Measurements from ENCODE around the gene NUDT14.

NUDT14 gene

GRCh38 chr14:105200074-105200473, 19.0 kb upstream of the NUDT14 start:
- peaks cover 17% of the 10 kb centered on the region for H3K27me3 ChIP-seq (ENCODE audit: insufficient read depth, low read length)
- no peak overlapping the region for H3K9ac ChIP-seq (ENCODE audit: low read length)
- WGBS (ENCODE audit: extremely low coverage, insufficient coverage, insufficient read length), result no CpG with 5 or more reads among the region's 10 CpGs

GRCh38 chr14:105199093-105199492, 18.0 kb upstream of the NUDT14 start:
- Histone ChIP-seq H3K18ac (ENCODE audit: low read length) (no peak overlapping the region), H3K79me1 (ENCODE audit: low read length) (no peaks in the 10 kb centered on the region), H3K79me2 (ENCODE audit: control insufficient read depth, insufficient read depth, low read length, poor library complexity) (no peaks in the 10 kb centered on the region), H4K8ac (ENCODE audit: low read depth, low read length) (no peak overlapping the region), H3K27ac (ENCODE audit: low read depth, low read length) (no peak overlapping the region), H4K12ac (ENCODE audit: low read depth, low read length) (peak overlapping the region; percentile 27), H2AK5ac (ENCODE audit: low read length) (no peak overlapping the region), H3K4me1 (ENCODE audit: control insufficient read depth in 1 of 2, insufficient read depth in 2 of 2, low read length in 2 of 2) (peaks cover 2 to 12% of the 10 kb centered on the region in 2 experiments), H3K4ac (ENCODE audit: low read depth, low read length) (no peak overlapping the region), H3K23ac (ENCODE audit: low read length) (no peak overlapping the region), H2BK120ac (ENCODE audit: insufficient read depth, low read length, poor library complexity) (no peak overlapping the region), H3K4me3 (ENCODE audit: low read depth, low read length) (no peak overlapping the region), H3K9me3 (ENCODE audit: insufficient read depth, low read depth, low read length) (peaks cover 4% of the 10 kb centered on the region), H3K36me3 (ENCODE audit: control insufficient read depth in 1 of 2, insufficient read depth in 2 of 2, low read length in 2 of 2) (no peaks in the 10 kb centered on the region), H2BK5ac (ENCODE audit: low read depth, low read length, poor library complexity) (no peak overlapping the region), H3K14ac (ENCODE audit: low read length) (no peak overlapping the region), H3K9ac (ENCODE audit: low read length) (no peak overlapping the region), H3K4me2 (ENCODE audit: low read length) (no peak overlapping the region), H2AFZ (ENCODE audit: insufficient read depth, low read length, poor library complexity) (no peak overlapping the region), H4K91ac (ENCODE audit: low read depth, low read length) (no peak overlapping the region), H3K27me3 (ENCODE audit: insufficient read depth, low read length) (peaks cover 17% of the 10 kb centered on the region), H2BK12ac (ENCODE audit: low read length) (no peak overlapping the region)
- WGBS (ENCODE audit: extremely low coverage, insufficient coverage, insufficient read length), result no CpG with 5 or more reads among the region's 18 CpGs
- no peak for DNase-seq

More at GRCh38 chr14:105200074-105200473, 19.0 kb upstream of the NUDT14 start:
- Histone ChIP-seq H2AFZ (ENCODE audit: insufficient read depth, low read length, poor library complexity) (no peak overlapping the region), H3K14ac (ENCODE audit: low read length) (no peak overlapping the region), H3K18ac (ENCODE audit: low read length) (no peak overlapping the region), H4K8ac (ENCODE audit: low read depth, low read length) (no peak overlapping the region), H4K12ac (ENCODE audit: low read depth, low read length) (no peak overlapping the region), H2BK5ac (ENCODE audit: low read depth, low read length, poor library complexity) (no peak overlapping the region), H2BK120ac (ENCODE audit: insufficient read depth, low read length, poor library complexity) (no peak overlapping the region), H3K36me3 (ENCODE audit: control insufficient read depth in 1 of 2, insufficient read depth in 2 of 2, low read length in 2 of 2) (no peaks in the 10 kb centered on the region), H3K9me3 (ENCODE audit: insufficient read depth, low read depth, low read length) (peaks cover 4% of the 10 kb centered on the region), H3K4me1 (ENCODE audit: control insufficient read depth in 1 of 2, insufficient read depth in 2 of 2, low read length in 2 of 2) (peaks cover 2 to 12% of the 10 kb centered on the region in 2 experiments), H3K4me2 (ENCODE audit: low read length) (no peak overlapping the region), H4K91ac (ENCODE audit: low read depth, low read length) (no peak overlapping the region), H2AK5ac (ENCODE audit: low read length) (no peak overlapping the region), H3K23ac (ENCODE audit: low read length) (no peak overlapping the region), H3K79me1 (ENCODE audit: low read length) (no peaks in the 10 kb centered on the region), H3K4me3 (ENCODE audit: low read depth, low read length) (no peak overlapping the region), H3K79me2 (ENCODE audit: control insufficient read depth, insufficient read depth, low read length, poor library complexity) (no peaks in the 10 kb centered on the region), H3K27ac (ENCODE audit: low read depth, low read length) (no peak overlapping the region), H3K4ac (ENCODE audit: low read depth, low read length) (no peak overlapping the region), H2BK12ac (ENCODE audit: low read length) (no peak overlapping the region)
- no peak for DNase-seq

GRCh38 chr14:105198588-105198987, 17.5 kb upstream of the NUDT14 start:
- DNase-seq, result no peak
- peaks cover 17% of the 10 kb centered on the region for H3K27me3 ChIP-seq (ENCODE audit: insufficient read depth, low read length)
- peaks cover 2 to 12% of the 10 kb centered on the region in 2 experiments for H3K4me1 ChIP-seq (ENCODE audit: control insufficient read depth in 1 of 2, insufficient read depth in 2 of 2, low read length in 2 of 2)
- H3K4ac ChIP-seq (ENCODE audit: low read depth, low read length), result no peak overlapping the region
- H2BK120ac ChIP-seq (ENCODE audit: insufficient read depth, low read length, poor library complexity), result no peak overlapping the region
- H3K36me3 ChIP-seq (ENCODE audit: control insufficient read depth in 1 of 2, insufficient read depth in 2 of 2, low read length in 2 of 2), result no peaks in the 10 kb centered on the region
- H3K9me3 ChIP-seq (ENCODE audit: insufficient read depth, low read depth, low read length), result peaks cover 4% of the 10 kb centered on the region
- no peak overlapping the region for H3K4me2 ChIP-seq (ENCODE audit: low read length)
- peak overlapping the region; percentile 27 for H4K12ac ChIP-seq (ENCODE audit: low read depth, low read length)
- H3K9ac ChIP-seq (ENCODE audit: low read length), result no peak overlapping the region
- WGBS (ENCODE audit: extremely low coverage, insufficient coverage, insufficient read length), result no CpG with 5 or more reads among the region's 4 CpGs
- H2BK12ac ChIP-seq (ENCODE audit: low read length), result no peak overlapping the region
- H2BK5ac ChIP-seq (ENCODE audit: low read depth, low read length, poor library complexity), result no peak overlapping the region
- no peak overlapping the region for H4K8ac ChIP-seq (ENCODE audit: low read depth, low read length)
- no peak overlapping the region for H2AFZ ChIP-seq (ENCODE audit: insufficient read depth, low read length, poor library complexity)
- no peak overlapping the region for H3K18ac ChIP-seq (ENCODE audit: low read length)
- H3K14ac ChIP-seq (ENCODE audit: low read length), result no peak overlapping the region
- no peak overlapping the region for H3K27ac ChIP-seq (ENCODE audit: low read depth, low read length)
- no peak overlapping the region for H4K91ac ChIP-seq (ENCODE audit: low read depth, low read length)
- H3K79me1 ChIP-seq (ENCODE audit: low read length), result no peaks in the 10 kb centered on the region
- H3K4me3 ChIP-seq (ENCODE audit: low read depth, low read length), result no peak overlapping the region
- no peaks in the 10 kb centered on the region for H3K79me2 ChIP-seq (ENCODE audit: control insufficient read depth, insufficient read depth, low read length, poor library complexity)
- no peak overlapping the region for H2AK5ac ChIP-seq (ENCODE audit: low read length)
- no peak overlapping the region for H3K23ac ChIP-seq (ENCODE audit: low read length)

- H3K4me1 ChIP-seq (ENCODE audit: control insufficient read depth in 1 of 2, insufficient read depth in 2 of 2, low read length in 2 of 2), result peaks cover 0 to 10% of the 10 kb centered on the region in 2 experiments
- H3K27me3 ChIP-seq (ENCODE audit: insufficient read depth, low read length), result peaks cover 17% of the 10 kb centered on the region
- no peak overlapping the region for H3K4me3 ChIP-seq (ENCODE audit: low read depth, low read length)
- peak; percentile 23 to 56 for DNase-seq
- no peak overlapping the region for H2AK5ac ChIP-seq (ENCODE audit: low read length)
- H4K91ac ChIP-seq (ENCODE audit: low read depth, low read length), result no peak overlapping the region
- H3K79me1 ChIP-seq (ENCODE audit: low read length), result no peaks in the 10 kb centered on the region
- no peak overlapping the region for H3K9ac ChIP-seq (ENCODE audit: low read length)
- H2BK12ac ChIP-seq (ENCODE audit: low read length), result no peak overlapping the region
- no peak overlapping the region for H3K23ac ChIP-seq (ENCODE audit: low read length)
- H2AFZ ChIP-seq (ENCODE audit: insufficient read depth, low read length, poor library complexity), result no peak overlapping the region
- H4K8ac ChIP-seq (ENCODE audit: low read depth, low read length), result no peak overlapping the region
- H3K4me2 ChIP-seq (ENCODE audit: low read length), result no peak overlapping the region
- H3K14ac ChIP-seq (ENCODE audit: low read length), result no peak overlapping the region
- H2BK5ac ChIP-seq (ENCODE audit: low read depth, low read length, poor library complexity), result no peak overlapping the region
- H2BK120ac ChIP-seq (ENCODE audit: insufficient read depth, low read length, poor library complexity), result no peak overlapping the region
- H4K12ac ChIP-seq (ENCODE audit: low read depth, low read length), result no peak overlapping the region
- no peak overlapping the region for H3K18ac ChIP-seq (ENCODE audit: low read length)
- H3K9me3 ChIP-seq (ENCODE audit: insufficient read depth, low read depth, low read length), result peaks cover 4% of the 10 kb centered on the region
- no peaks in the 10 kb centered on the region for H3K79me2 ChIP-seq (ENCODE audit: control insufficient read depth, insufficient read depth, low read length, poor library complexity)
- no peak overlapping the region for H3K27ac ChIP-seq (ENCODE audit: low read depth, low read length)
- no CpG with 5 or more reads among the region's 15 CpGs for WGBS (ENCODE audit: extremely low coverage, insufficient coverage, insufficient read length)
- no peak overlapping the region for H3K4ac ChIP-seq (ENCODE audit: low read depth, low read length)
- no peaks in the 10 kb centered on the region for H3K36me3 ChIP-seq (ENCODE audit: control insufficient read depth in 1 of 2, insufficient read depth in 2 of 2, low read length in 2 of 2)
Observed at GRCh38 chr14:105197211-105197641, 16.1 kb upstream of the NUDT14 start.
